Measurements from ENCODE around the gene ZBTB32.

The ZBTB32 gene

GRCh38 chr19:35710784-35711723 is 6.7 kb downstream of the ZBTB32 start:
- no peak for TF ChIP-seq Cebpa-rat (IDR thresholded peaks at IDR 0.05)
- H3K9ac ChIP-seq = peak overlapping the region in 1 of 11 experiments; percentile 7; a peak in 2 of 22 replicates
- no peak overlapping the region for H3K27ac ChIP-seq

GRCh38 chr19:35712567-35713505 is 8.5 kb downstream of the ZBTB32 start:
- peak overlapping the region; percentile 30 to 100 (median 68) for H3K4me2 ChIP-seq
- peak overlapping the region in 3 of 11 experiments; percentile 3 to 40 (median 21); a peak in 1 of 22 replicates for H3K27ac ChIP-seq

More at GRCh38 chr19:35710784-35711723, 6.7 kb downstream of the ZBTB32 start:
- Histone ChIP-seq H4K20me1 (peaks cover 0 to 23% (median 0%) of the 10 kb centered on the region in 11 experiments; a peak in 4 of 22 replicates), H3K4me1 (peaks cover 26 to 59% (median 51%) of the 10 kb centered on the region in 10 experiments), H3K36me3 (no peaks in the 10 kb centered on the region), H3K27me3 (no peaks in the 10 kb centered on the region), H3K4me2 (peak overlapping the region in 7 of 11 experiments; percentile 15 to 91 (median 63); a peak in 13 of 22 replicates), H3K9me3 (replicated peaks in 1 of 11) (no peaks in the 10 kb centered on the region), H3K4me3 (no peak overlapping the region)

GRCh38 chr19:35713506-35713850 is 9.1 kb downstream of the ZBTB32 start:
- peaks cover 30 to 63% (median 55%) of the 10 kb centered on the region in 10 experiments for H3K4me1 ChIP-seq
- H3K27ac ChIP-seq = no peak overlapping the region
- no peak for TF ChIP-seq Cebpa-rat (IDR thresholded peaks at IDR 0.05)
- H3K9me3 ChIP-seq (replicated peaks in 1 of 11) = no peaks in the 10 kb centered on the region
- no peak overlapping the region for H3K4me3 ChIP-seq
- peak overlapping the region in 9 of 11 experiments; percentile 30 to 100 (median 75); a peak in 15 of 22 replicates for H3K4me2 ChIP-seq
- H3K9ac ChIP-seq = no peak overlapping the region
- peaks cover under 1 to 29% (median 3%) of the 10 kb centered on the region in 11 experiments; a peak in 17 of 22 replicates for H4K20me1 ChIP-seq
- H3K36me3 ChIP-seq = no peaks in the 10 kb centered on the region
- no peaks in the 10 kb centered on the region for H3K27me3 ChIP-seq

More at GRCh38 chr19:35712567-35713505, 8.5 kb downstream of the ZBTB32 start:
- Histone ChIP-seq H3K27me3 (no peaks in the 10 kb centered on the region), H3K9me3 (replicated peaks in 1 of 11) (no peaks in the 10 kb centered on the region), H3K4me1 (peaks cover 30 to 63% (median 55%) of the 10 kb centered on the region in 10 experiments), H3K4me3 (no peak overlapping the region), H4K20me1 (peaks cover 0 to 26% (median 0%) of the 10 kb centered on the region in 11 experiments; a peak in 4 of 22 replicates), H3K36me3 (no peaks in the 10 kb centered on the region), H3K9ac (peak overlapping the region in 6 of 11 experiments; percentile 1 to 50 (median 32); a peak in 5 of 22 replicates)
- no peak for TF ChIP-seq Cebpa-rat (IDR thresholded peaks at IDR 0.05)

GRCh38 chr19:35713904-35714495 is 9.6 kb downstream of the ZBTB32 start:
- peaks cover 6 to 35% (median 8%) of the 10 kb centered on the region in 11 experiments; a peak in 20 of 22 replicates for H4K20me1 ChIP-seq
- TF ChIP-seq Cebpa-rat (IDR thresholded peaks at IDR 0.05) = no peak
- H3K9me3 ChIP-seq (replicated peaks in 1 of 11) = no peaks in the 10 kb centered on the region
- no peak overlapping the region for H3K4me3 ChIP-seq
- H3K36me3 ChIP-seq = peaks cover 0 to under 1% (median 0%) of the 10 kb centered on the region in 11 experiments; a peak in 1 of 22 replicates
- H3K4me1 ChIP-seq = peaks cover 33 to 65% (median 58%) of the 10 kb centered on the region in 10 experiments
- H3K27ac ChIP-seq = no peak overlapping the region
- no peaks in the 10 kb centered on the region for H3K27me3 ChIP-seq
- H3K9ac ChIP-seq = no peak overlapping the region; a peak in 1 of 22 replicates
- H3K4me2 ChIP-seq = peak overlapping the region in 5 of 11 experiments; percentile 75 to 100 (median 93); a peak in 7 of 22 replicates

GRCh38 chr19:35714601-35715354 is 10.4 kb downstream of the ZBTB32 start:
- Histone ChIP-seq H3K36me3 (peaks cover 2 to 8% (median 6%) of the 10 kb centered on the region in 11 experiments; a peak in 20 of 22 replicates), H3K4me1 (peaks cover 41 to 73% (median 66%) of the 10 kb centered on the region in 10 experiments), H3K27ac (0 out of 22 replicates have a peak overlapping the region, but pooled peaks of 1 of the 11 experiments have one; percentile 93), H3K27me3 (no peaks in the 10 kb centered on the region), H3K9ac (peak overlapping the region in 10 of 11 experiments; percentile 92 to 98 (median 95); a peak in 9 of 22 replicates), H3K4me2 (peak overlapping the region; percentile 91 to 100 (median 98)), H3K4me3 (peak overlapping the region in 2 of 10 experiments; percentile 90 to 92; a peak in 4 of 20 replicates), H3K9me3 (replicated peaks in 1 of 11) (no peaks in the 10 kb centered on the region), H4K20me1 (peaks cover 13 to 42% (median 16%) of the 10 kb centered on the region in 11 experiments; a peak in 21 of 22 replicates)
- TF ChIP-seq Cebpa-rat (IDR thresholded peaks at IDR 0.05) = no peak

- Histone ChIP-seq H4K20me1 (peaks cover 19 to 49% (median 21%) of the 10 kb centered on the region in 11 experiments; a peak in 21 of 22 replicates), H3K4me1 (peaks cover 41 to 76% (median 69%) of the 10 kb centered on the region in 10 experiments), H3K27ac (peak overlapping the region in 7 of 11 experiments; percentile 27 to 95 (median 93); a peak in 7 of 22 replicates), H3K4me3 (peak overlapping the region; percentile 73 to 98 (median 90)), H3K9ac (peak overlapping the region; percentile 92 to 98 (median 95); a peak in 21 of 22 replicates), H3K27me3 (no peaks in the 10 kb centered on the region), H3K4me2 (peak overlapping the region; percentile 91 to 100 (median 98)), H3K9me3 (replicated peaks in 1 of 11) (no peaks in the 10 kb centered on the region), H3K36me3 (peaks cover 8 to 13% (median 11%) of the 10 kb centered on the region in 11 experiments)
- no peak for TF ChIP-seq Cebpa-rat (IDR thresholded peaks at IDR 0.05)
These were observed 11.0 kb downstream of the ZBTB32 start for GRCh38 chr19:35715355-35715809.

Data from BLaER1 treated with 17β-estradiol and CSF1 and Interleukin-3, amounts not matched to agents 10 nM and 100 nM (cell line).